Sigmoid colon (tissue), 7 donors: Measurements from ENCODE around the gene DPP6. TPM values are rescaled to one million over a fixed set of nuclear protein-coding genes. Genes with fewer than 3 reads are reported as not detected.

Experiments used
- DNase-seq: peaks from one replicate; pipeline ENCODE4 v3.0.0-alpha.2; 2019
- H3K27ac ChIP-seq, 4 donors: fragments of 200-600 bp; sonication (generic); one replicate each; pipeline ENCODE4 v1.5.1; 2016 to 2019; ENCODE audit warnings: mild to moderate bottlenecking in 1 of 4
- H3K27me3 ChIP-seq, 3 donors: fragments of 200-600 bp; sonication (generic); one replicate each; pipeline ENCODE4 v1.5.1; 2019; ENCODE audit warnings: mild to moderate bottlenecking in 1 of 3
- H3K36me3 ChIP-seq, 4 donors: fragments of 200-600 bp; sonication (generic); one replicate each; pipeline ENCODE4 v1.5.1; 2016 to 2019
- H3K4me1 ChIP-seq, 4 donors: fragments of 200-600 bp; sonication (generic); one replicate each; pipeline ENCODE4 v1.5.1; 2017 to 2019
- H3K4me3 ChIP-seq, 4 donors: fragments of 200-600 bp; sonication (generic); one replicate each; pipeline ENCODE4 v1.5.1; 2017 to 2019; ENCODE audit warnings: mild to moderate bottlenecking in 2 of 4, moderate library complexity in 1 of 4
- H3K9me3 ChIP-seq, 4 donors: fragments of 200-600 bp in 3 of 4; sonication (generic) in 3 of 4; one replicate each; pipeline versions ENCODE4 v1.5.1 to v1.6.1; 2013 to 2019
- EP300 ChIP-seq, 4 donors: sonication (generic); formaldehyde crosslinking; IDR thresholded peaks; one replicate each; pipeline ENCODE4 v1.6.1; 2017; ENCODE audit warnings: antibody characterized with exemption in 4 of 4
- POLR2A ChIP-seq, 2 donors: fragments of 450-650 bp; IDR thresholded peaks; one replicate each; pipeline ENCODE4 v1.6.1; 2016; ENCODE audit warnings: antibody characterized with exemption in 2 of 2, mild to moderate bottlenecking in 2 of 2, moderate library complexity in 2 of 2
- POLR2AphosphoS5 ChIP-seq, 4 donors: sonication (generic); formaldehyde crosslinking; IDR thresholded peaks; one replicate each; pipeline ENCODE4 v1.6.1; 2017; ENCODE audit warnings: antibody characterized with exemption in 4 of 4
- WGBS, 2 donors: extraction: QIAGEN DNeasy Blood & Tissue Kit; methylation state at CpG; one replicate each; pipeline ENCODE4 v1.1.7; 2013; 5-methylcytosine and 5-hydroxymethylcytosine counted together
- intact Hi-C: fragments of 100-400 bp; cut with DNase I; formaldehyde crosslinking; loops from one replicate; pipeline ENCODE4 v1.15.1; 2023
- polyA plus RNA-seq, 3 donors: library from polyadenylated mRNA; stranded (reverse); fragments of 200-250 nt; gene quantifications; one replicate each; pipeline ENCODE4 v1.2.3, GENCODE V29; 2013
- total RNA-seq, 4 donors: library from RNA; depleted of rRNA; stranded (reverse); fragments of >200 nt; gene quantifications; one replicate each; pipeline ENCODE4 v1.1.0, GENCODE V29; 2016
- TF ChIP-seq, protein P1 (sequence below), 4 experiments: fragments of 450-650 bp in 3 of 4; fragments of 200-600 bp in 1 of 4; IDR thresholded peaks; one replicate each; pipeline ENCODE4 v1.5.1; 2016 to 2019; ENCODE audit warnings: antibody characterized with exemption in 4 of 4, mild to moderate bottlenecking in 3 of 4, moderate library complexity in 2 of 4
- donor health status: healthy with polysubstance abuse.
- donor health status: Bipolar disorder and iron deficiency.
- donor health status: healthy.

The DPP6 gene
- total and polyA plus RNA-seq, 7 donors = 1.2 to 53.2 (median 41.0) TPM; not detected in 1

DNA sequence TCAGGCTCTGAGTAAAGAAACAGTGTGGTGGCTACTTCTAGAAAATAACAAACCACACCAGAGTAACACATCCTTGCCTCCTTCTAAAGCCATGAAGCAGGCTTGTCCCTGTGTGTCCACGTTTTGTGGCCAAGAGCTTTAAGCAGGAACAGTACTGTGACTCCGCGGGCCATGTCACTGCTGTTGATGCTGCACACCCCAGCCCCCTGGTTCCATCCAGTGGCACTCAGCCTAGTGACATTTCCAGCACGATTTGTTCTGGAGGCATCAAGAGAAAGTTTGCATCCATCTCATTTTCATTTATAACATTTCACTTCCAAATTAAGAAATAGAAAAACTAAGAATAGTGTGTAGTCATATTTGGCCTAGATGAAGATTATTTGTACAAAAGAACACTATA, 739.4 kb downstream of the DPP6 start:
- H3K4me1 ChIP-seq = peaks cover 0 to 6% (median 0%) of the 10 kb centered on the region in 4 donors
- H3K36me3 ChIP-seq = peaks cover 0 to 13% (median 0%) of the 10 kb centered on the region in 4 donors
- 86% methylated on average over 4 of the region's 4 CpGs for WGBS, 2 donors
- H3K4me3 ChIP-seq = no peak overlapping the region
- TF ChIP-seq, protein P1, sequence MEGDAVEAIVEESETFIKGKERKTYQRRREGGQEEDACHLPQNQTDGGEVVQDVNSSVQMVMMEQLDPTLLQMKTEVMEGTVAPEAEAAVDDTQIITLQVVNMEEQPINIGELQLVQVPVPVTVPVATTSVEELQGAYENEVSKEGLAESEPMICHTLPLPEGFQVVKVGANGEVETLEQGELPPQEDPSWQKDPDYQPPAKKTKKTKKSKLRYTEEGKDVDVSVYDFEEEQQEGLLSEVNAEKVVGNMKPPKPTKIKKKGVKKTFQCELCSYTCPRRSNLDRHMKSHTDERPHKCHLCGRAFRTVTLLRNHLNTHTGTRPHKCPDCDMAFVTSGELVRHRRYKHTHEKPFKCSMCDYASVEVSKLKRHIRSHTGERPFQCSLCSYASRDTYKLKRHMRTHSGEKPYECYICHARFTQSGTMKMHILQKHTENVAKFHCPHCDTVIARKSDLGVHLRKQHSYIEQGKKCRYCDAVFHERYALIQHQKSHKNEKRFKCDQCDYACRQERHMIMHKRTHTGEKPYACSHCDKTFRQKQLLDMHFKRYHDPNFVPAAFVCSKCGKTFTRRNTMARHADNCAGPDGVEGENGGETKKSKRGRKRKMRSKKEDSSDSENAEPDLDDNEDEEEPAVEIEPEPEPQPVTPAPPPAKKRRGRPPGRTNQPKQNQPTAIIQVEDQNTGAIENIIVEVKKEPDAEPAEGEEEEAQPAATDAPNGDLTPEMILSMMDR (IDR thresholded peaks at IDR 0.05) = no peak
- no peak for TF ChIP-seq POLR2AphosphoS5 (IDR thresholded peaks at IDR 0.05)
- no peak for TF ChIP-seq POLR2A (IDR thresholded peaks at IDR 0.05)
- TF ChIP-seq EP300 (IDR thresholded peaks at IDR 0.05) = no peak
- peaks cover 0 to 6% (median 0%) of the 10 kb centered on the region in 3 donors for H3K27me3 ChIP-seq
- H3K9me3 ChIP-seq = no peaks in the 10 kb centered on the region
- intact Hi-C loops = loop anchor here (10.0 kb wide), 1 partner anchor 1597 kb away; no protein-coding TSS in a partner anchor
- H3K27ac ChIP-seq = no peak overlapping the region
- no peak for DNase-seq

DNA sequence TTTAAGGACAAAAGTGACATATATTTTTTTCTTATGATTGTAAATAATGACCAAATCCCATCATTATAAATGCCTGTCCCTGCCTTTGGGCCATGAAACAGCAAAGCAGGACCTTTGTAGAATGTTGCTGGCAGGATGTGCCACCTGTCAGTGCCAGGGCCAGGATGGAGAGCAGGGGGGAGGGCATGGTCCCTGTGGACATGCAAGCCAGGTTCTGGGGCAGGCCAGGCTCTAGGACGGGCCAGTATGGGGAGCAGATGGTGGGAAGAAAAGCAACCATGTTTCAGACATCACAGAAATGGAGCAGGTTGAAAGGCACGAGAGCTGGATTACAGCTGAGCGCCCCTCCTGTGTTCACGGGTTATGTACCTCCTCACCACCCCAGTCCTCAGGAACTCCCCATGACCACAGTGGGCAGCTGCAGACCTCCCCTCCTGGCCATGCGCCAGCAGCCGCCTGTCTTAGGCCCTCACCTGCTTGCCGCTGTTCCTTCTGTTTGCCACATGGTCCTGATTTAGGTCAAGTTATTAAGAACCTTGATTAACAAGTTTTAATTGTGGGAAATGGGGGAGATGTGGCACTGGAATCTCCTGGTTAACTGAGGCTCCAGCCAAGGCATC, 740.3 kb downstream of the DPP6 start:
- intact Hi-C loops = loop anchor here (10.0 kb wide), 1 partner anchor 1598 kb away; no protein-coding TSS in a partner anchor
- DNase-seq = no peak
- WGBS, 2 donors = 84 to 85% methylated on average over 7 of the region's 7 CpGs
- TF ChIP-seq, protein P1 (IDR thresholded peaks at IDR 0.05) = no peak
- TF ChIP-seq POLR2A (IDR thresholded peaks at IDR 0.05) (no peak), POLR2AphosphoS5 (IDR thresholded peaks at IDR 0.05) (no peak), EP300 (IDR thresholded peaks at IDR 0.05) (no peak)
- Histone ChIP-seq H3K9me3 (no peaks in the 10 kb centered on the region), H3K36me3 (peaks cover 0 to 15% (median 2%) of the 10 kb centered on the region in 4 donors), H3K4me3 (no peak overlapping the region), H3K4me1 (peaks cover 0 to 6% (median 0%) of the 10 kb centered on the region in 4 donors), H3K27me3 (peaks cover 0 to 6% (median 0%) of the 10 kb centered on the region in 3 donors), H3K27ac (no peak overlapping the region)

DNA sequence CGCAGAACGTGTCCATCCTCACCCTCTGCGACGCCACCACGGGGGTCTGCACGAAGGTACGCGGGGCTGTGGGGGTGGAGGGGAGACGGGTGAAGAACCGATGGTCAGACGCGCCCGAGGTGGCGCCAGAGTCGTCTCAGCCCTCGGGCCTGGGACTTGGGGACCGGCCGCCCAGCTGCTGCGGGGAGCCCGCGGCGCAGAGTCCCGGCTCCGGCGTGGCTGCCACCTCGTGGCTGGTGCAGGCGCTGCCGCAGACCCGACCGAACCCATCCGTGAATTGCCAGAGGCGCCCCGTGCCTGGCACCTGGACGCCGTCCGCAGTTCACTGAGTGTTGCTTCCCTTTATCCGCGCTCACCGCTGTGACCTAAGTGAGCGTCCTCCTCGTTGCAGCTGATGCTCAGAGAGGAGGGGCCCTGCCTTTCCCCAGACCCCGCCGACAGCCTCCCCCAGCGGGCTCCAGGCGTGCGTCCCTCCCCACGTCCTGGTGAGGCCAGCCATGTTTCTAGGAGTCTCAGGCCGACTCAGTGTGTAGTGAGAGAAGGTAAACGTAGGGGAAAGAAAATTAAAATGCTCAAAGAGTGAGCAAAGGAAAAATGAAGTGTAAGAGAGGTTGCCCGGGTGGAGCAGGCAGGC, 742.1 kb downstream of the DPP6 start:
- intact Hi-C loops = loop anchor here (10.0 kb wide), 1 partner anchor 1599 kb away; no protein-coding TSS in a partner anchor
- 12 to 14% methylated on average over 50 of the region's 50 CpGs for WGBS, 2 donors
- Histone ChIP-seq H3K27ac (no peak overlapping the region), H3K4me3 (peak overlapping the region in 1 of 4 donors; percentile 20), H3K9me3 (no peaks in the 10 kb centered on the region), H3K4me1 (peaks cover 0 to 6% (median 0%) of the 10 kb centered on the region in 4 donors), H3K27me3 (peaks cover 0 to 6% (median 0%) of the 10 kb centered on the region in 3 donors), H3K36me3 (peaks cover 0 to 15% (median 2%) of the 10 kb centered on the region in 4 donors)
- TF ChIP-seq POLR2AphosphoS5 (IDR thresholded peaks at IDR 0.05) (no peak), EP300 (IDR thresholded peaks at IDR 0.05) (no peak), POLR2A (IDR thresholded peaks at IDR 0.05) (no peak)
- TF ChIP-seq, protein P1 (IDR thresholded peaks at IDR 0.05) = peak in 3 of 4 experiments; percentile 27 to 59 (median 39)
- no peak for DNase-seq

DNA sequence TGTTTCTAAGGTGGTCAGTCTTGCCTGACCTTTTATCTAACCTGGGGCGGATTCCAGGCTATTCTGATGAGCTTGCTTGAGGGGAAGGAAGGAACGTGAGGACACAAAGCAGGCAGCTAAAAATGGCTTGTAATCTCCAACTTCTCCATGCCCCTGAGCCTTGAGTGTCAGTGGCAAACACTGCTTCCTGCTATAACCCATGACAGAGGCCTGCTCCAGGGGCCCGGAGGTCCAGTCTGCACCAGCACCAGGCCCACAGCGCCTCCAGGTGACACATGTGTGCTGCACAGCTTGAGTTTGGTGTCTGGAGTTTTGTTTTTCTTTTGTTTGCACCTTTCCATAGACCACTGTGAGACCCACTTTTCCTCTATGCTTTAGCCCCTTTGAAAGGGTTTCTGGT, 742.8 kb downstream of the DPP6 start:
- Histone ChIP-seq H3K9me3 (no peaks in the 10 kb centered on the region), H3K4me1 (peaks cover 0 to 6% (median 0%) of the 10 kb centered on the region in 4 donors), H3K27ac (no peak overlapping the region), H3K4me3 (no peak overlapping the region), H3K27me3 (peaks cover 0 to 6% (median 0%) of the 10 kb centered on the region in 3 donors), H3K36me3 (peaks cover 0 to 15% (median 2%) of the 10 kb centered on the region in 4 donors)
- WGBS, 2 donors = 65 to 77% methylated on average over 4 of the region's 4 CpGs
- TF ChIP-seq POLR2AphosphoS5 (IDR thresholded peaks at IDR 0.05) (no peak), EP300 (IDR thresholded peaks at IDR 0.05) (no peak), POLR2A (IDR thresholded peaks at IDR 0.05) (no peak)
- TF ChIP-seq, protein P1 (IDR thresholded peaks at IDR 0.05) = no peak
- intact Hi-C loops = loop anchor here (10.0 kb wide), 1 partner anchor 1600 kb away; no protein-coding TSS in a partner anchor
- DNase-seq = no peak
